Thymus (tissue), 11 donors: ENCODE data around the gene ACTN1. TPM values are rescaled to one million over a fixed set of nuclear protein-coding genes. Genes with fewer than 3 reads are reported as not detected.
A peak's percentile ranks its signal among the peaks of the same experiment; 100 is the strongest.
"Not testable (repeated sequence)": the region's sequence is repeated elsewhere in the genome, so short reads cannot be mapped to it uniquely, and the experiment has no call there.

Source experiments
- DNase-seq, 9 donors: peaks; one replicate each; pipeline ENCODE4 v3.0.0-alpha.2; 2013; ENCODE audit warnings: low spot score in 9 of 9, low read depth in 6 of 9, missing footprints in 1 of 9
- H3K27ac ChIP-seq, 2 donors: one replicate each; pipeline ENCODE4 v1.5.1; 2013; ENCODE audit warnings: control low read depth in 1 of 2, low read depth in 1 of 2, low read length in 1 of 2, mild to moderate bottlenecking in 1 of 2, moderate library complexity in 1 of 2
- H3K27me3 ChIP-seq, 2 donors: one replicate each; pipeline ENCODE4 v1.5.1; 2013; ENCODE audit warnings: low read length in 1 of 2; ENCODE audit not compliant: control insufficient read depth in 2 of 2, insufficient read depth in 1 of 2
- H3K36me3 ChIP-seq, 2 donors: one replicate each; pipeline ENCODE4 v1.5.1; 2013; ENCODE audit warnings: low read length in 1 of 2, mild to moderate bottlenecking in 1 of 2, moderate library complexity in 1 of 2; ENCODE audit not compliant: control insufficient read depth in 2 of 2, insufficient read depth in 2 of 2
- H3K4me1 ChIP-seq, 2 donors: one replicate each; pipeline ENCODE4 v1.5.1; 2013; ENCODE audit warnings: low read length in 2 of 2; ENCODE audit not compliant: control insufficient read depth in 2 of 2, insufficient read depth in 2 of 2
- H3K4me3 ChIP-seq, 2 donors: one replicate each; pipeline ENCODE4 v1.5.1; 2013; ENCODE audit warnings: low read length in 2 of 2, control low read depth in 1 of 2, mild to moderate bottlenecking in 1 of 2
- H3K9me3 ChIP-seq, 2 donors: one replicate each; pipeline ENCODE4 v1.5.1; 2013; ENCODE audit warnings: low read length in 1 of 2, mild to moderate bottlenecking in 1 of 2; ENCODE audit not compliant: control insufficient read depth in 2 of 2, insufficient read depth in 1 of 2
- WGBS: extraction: QIAGEN DNeasy Blood & Tissue Kit; methylation state at CpG from one replicate; pipeline ENCODE4 v1.1.7; 2013; 5-methylcytosine and 5-hydroxymethylcytosine counted together
- polyA plus RNA-seq: library from polyadenylated mRNA; stranded (reverse); fragments of 200-250 nt; gene quantifications from one replicate; pipeline ENCODE4 v1.2.3, GENCODE V29; 2013
- total RNA-seq: library from RNA; stranded (reverse); fragments of 120-200 nt; gene quantifications from one replicate; pipeline ENCODE4 v1.2.4, GENCODE V29; 2013
- donor health status: healthy.

ACTN1 gene
- total and polyA plus RNA-seq, 2 donors, result 21.6 to 59.3 TPM

- WGBS, result 97% methylated on average over 7 of the region's 7 CpGs
- not testable (repeated sequence) for H3K9me3 ChIP-seq, H3K4me1 ChIP-seq, DNase-seq, H3K4me3 ChIP-seq, H3K27me3 ChIP-seq, H3K27ac ChIP-seq, H3K36me3 ChIP-seq
These were observed 126.6 kb downstream of the ACTN1 start for GRCh38 chr14:68852493-68852892.

GRCh38 chr14:68851078-68851477 is 128.0 kb downstream of the ACTN1 start:
- H3K36me3 ChIP-seq, result no peaks in the 10 kb centered on the region
- no peak for DNase-seq
- H3K4me1 ChIP-seq, result no peaks in the 10 kb centered on the region
- H3K27ac ChIP-seq, result no peak overlapping the region
- no peaks in the 10 kb centered on the region for H3K27me3 ChIP-seq
- no peaks in the 10 kb centered on the region for H3K9me3 ChIP-seq
- 88% methylated on average over 5 of the region's 5 CpGs for WGBS
- H3K4me3 ChIP-seq, result no peak overlapping the region

GRCh38 chr14:68849416-68849815 is 129.7 kb downstream of the ACTN1 start:
- Histone ChIP-seq H3K27me3 (no peaks in the 10 kb centered on the region), H3K4me3 (no peak overlapping the region), H3K27ac (no peak overlapping the region), H3K36me3 (no peaks in the 10 kb centered on the region), H3K4me1 (no peaks in the 10 kb centered on the region), H3K9me3 (no peaks in the 10 kb centered on the region)
- no peak for DNase-seq
- 98% methylated on average over 3 of the region's 3 CpGs for WGBS

GRCh38 chr14:68848253-68848652 is 130.8 kb downstream of the ACTN1 start:
- peaks cover 0 to 3% of the 10 kb centered on the region in 2 donors for H3K27me3 ChIP-seq
- H3K27ac ChIP-seq, result no peak overlapping the region
- H3K36me3 ChIP-seq, result no peaks in the 10 kb centered on the region
- DNase-seq, result no peak
- WGBS, result 96% methylated on average over 1 of the region's 1 CpG
- H3K9me3 ChIP-seq, result no peaks in the 10 kb centered on the region
- H3K4me3 ChIP-seq, result no peak overlapping the region
- H3K4me1 ChIP-seq, result peaks cover 0 to 4% of the 10 kb centered on the region in 2 donors

GRCh38 chr14:68847640-68848039 is 131.5 kb downstream of the ACTN1 start:
- H3K9me3 ChIP-seq, H3K27ac ChIP-seq, H3K4me1 ChIP-seq, H3K36me3 ChIP-seq, H3K4me3 ChIP-seq, DNase-seq, H3K27me3 ChIP-seq: not testable (repeated sequence)
- 96% methylated on average over 4 of the region's 4 CpGs for WGBS

- H3K4me1 ChIP-seq, result peaks cover 0 to 4% of the 10 kb centered on the region in 2 donors
- no peaks in the 10 kb centered on the region for H3K36me3 ChIP-seq
- WGBS, result 98% methylated on average over 3 of the region's 3 CpGs
- no peak overlapping the region for H3K4me3 ChIP-seq
- no peaks in the 10 kb centered on the region for H3K9me3 ChIP-seq
- no peak overlapping the region for H3K27ac ChIP-seq
- no peak for DNase-seq
- peaks cover 0 to 3% of the 10 kb centered on the region in 2 donors for H3K27me3 ChIP-seq
These were observed 132.6 kb downstream of the ACTN1 start for GRCh38 chr14:68846466-68846865.

GRCh38 chr14:68844210-68844545 is 134.9 kb downstream of the ACTN1 start:
- Histone ChIP-seq H3K27me3 (peaks cover 0 to 3% of the 10 kb centered on the region in 2 donors), H3K36me3 (no peaks in the 10 kb centered on the region), H3K27ac (no peak overlapping the region), H3K9me3 (peaks cover 0 to 3% of the 10 kb centered on the region in 2 donors), H3K4me1 (peaks cover 0 to 4% of the 10 kb centered on the region in 2 donors), H3K4me3 (no peak overlapping the region)
- no peak for DNase-seq
- 38% methylated on average over 6 of the region's 6 CpGs for WGBS

GRCh38 chr14:68843471-68844209 is 135.5 kb downstream of the ACTN1 start:
- no peaks in the 10 kb centered on the region for H3K36me3 ChIP-seq
- WGBS, result 31% methylated on average over 19 of the region's 19 CpGs
- H3K9me3 ChIP-seq, result peaks cover 0 to 3% of the 10 kb centered on the region in 2 donors
- DNase-seq, result peak in 8 of 9 donors; percentile 32 to 77 (median 62)
- H3K27ac ChIP-seq, result no peak overlapping the region
- H3K4me3 ChIP-seq, result peak overlapping the region; percentile 19
- peaks cover 0 to 4% of the 10 kb centered on the region in 2 donors for H3K4me1 ChIP-seq
- peaks cover 0 to 3% of the 10 kb centered on the region in 2 donors for H3K27me3 ChIP-seq

GRCh38 chr14:68842298-68842697 is 136.8 kb downstream of the ACTN1 start:
- Histone ChIP-seq H3K27ac (no peak overlapping the region), H3K9me3 (peaks cover 0 to 3% of the 10 kb centered on the region in 2 donors), H3K4me3 (no peak overlapping the region), H3K27me3 (peaks cover 0 to 3% of the 10 kb centered on the region in 2 donors), H3K4me1 (peaks cover 0 to 4% of the 10 kb centered on the region in 2 donors), H3K36me3 (no peaks in the 10 kb centered on the region)
- WGBS, result 96% methylated on average over 5 of the region's 5 CpGs
- no peak for DNase-seq
